Left lung (tissue), 10 donors: ENCODE data around the gene YWHAQ. TPM values are rescaled to one million over a fixed set of nuclear protein-coding genes. Genes with fewer than 3 reads are reported as not detected.

Experiments used
- ATAC-seq: fragments of 200-7000 bp; cut with Tn5 transposase; one replicate; pipeline ENCODE4 v1.9.1; 2020; ENCODE audit warnings: moderate library complexity
- DNase-seq, 4 donors: peaks; one replicate each; pipeline ENCODE4 v3.0.0-alpha.2; 2013 to 2020
- H3K27ac ChIP-seq, 2 donors: fragments of 200-600 bp; sonication (generic) in 1 of 2; one replicate each; pipeline versions ENCODE4 v1.5.0 to v1.8.0; 2020 to 2021
- H3K27me3 ChIP-seq, 2 donors: fragments of 200-600 bp; sonication (generic) in 1 of 2; one replicate each; pipeline versions ENCODE4 v1.5.0 to v1.8.0; 2020 to 2021
- H3K36me3 ChIP-seq, 2 donors: fragments of 200-600 bp; sonication (generic) in 1 of 2; one replicate each; pipeline versions ENCODE4 v1.5.0 to v1.8.0; 2020 to 2021
- H3K4me1 ChIP-seq, 2 donors: fragments of 200-600 bp; one replicate each; pipeline ENCODE4 v1.8.0; 2021
- H3K4me3 ChIP-seq, 2 donors: fragments of 200-600 bp; sonication (generic) in 1 of 2; one replicate each; pipeline versions ENCODE4 v1.5.0 to v1.8.0; 2020 to 2021; ENCODE audit warnings: mild to moderate bottlenecking in 1 of 2
- H3K9me3 ChIP-seq, 2 donors: fragments of 200-600 bp; sonication (generic) in 1 of 2; one replicate each; pipeline versions ENCODE4 v1.5.0 to v1.8.0; 2020 to 2021
- intact Hi-C, 2 donors: fragments of 100-400 bp; cut with DNase I; formaldehyde crosslinking; loops; one replicate each; pipeline versions ENCODE4 v1.11.2 to v1.14.2; 2022
- polyA plus RNA-seq, 6 donors: library from polyadenylated mRNA; unstranded; fragments of 120-200 nt; gene quantifications; one replicate each; pipeline ENCODE4 v1.2.1, GENCODE V29; 2013; ENCODE audit not compliant: insufficient read length in 6 of 6
- total RNA-seq, 2 donors: library from RNA; stranded (reverse); fragmentation: NEBNext Ultra II Directional; extraction: Animal tissue kit (Norgen Biotek cat#: 25700); gene quantifications; one replicate each; pipeline ENCODE4 v1.2.1, GENCODE V29; 2021
- TF ChIP-seq, protein P1 (sequence below), 2 donors: fragments of 200-600 bp; sonication (generic) in 1 of 2; IDR thresholded peaks; one replicate each; pipeline versions ENCODE4 v1.5.0 to v1.8.0; 2021; ENCODE audit warnings: antibody characterized with exemption in 2 of 2
- donor health status: DM: no; HTN: yes; CAD: no.
- donor health status: DM: no; HTN: no; CAD: no.

Gene YWHAQ
- total and polyA plus RNA-seq, 8 donors, result 229 to 443 (median 384) TPM

DNA sequence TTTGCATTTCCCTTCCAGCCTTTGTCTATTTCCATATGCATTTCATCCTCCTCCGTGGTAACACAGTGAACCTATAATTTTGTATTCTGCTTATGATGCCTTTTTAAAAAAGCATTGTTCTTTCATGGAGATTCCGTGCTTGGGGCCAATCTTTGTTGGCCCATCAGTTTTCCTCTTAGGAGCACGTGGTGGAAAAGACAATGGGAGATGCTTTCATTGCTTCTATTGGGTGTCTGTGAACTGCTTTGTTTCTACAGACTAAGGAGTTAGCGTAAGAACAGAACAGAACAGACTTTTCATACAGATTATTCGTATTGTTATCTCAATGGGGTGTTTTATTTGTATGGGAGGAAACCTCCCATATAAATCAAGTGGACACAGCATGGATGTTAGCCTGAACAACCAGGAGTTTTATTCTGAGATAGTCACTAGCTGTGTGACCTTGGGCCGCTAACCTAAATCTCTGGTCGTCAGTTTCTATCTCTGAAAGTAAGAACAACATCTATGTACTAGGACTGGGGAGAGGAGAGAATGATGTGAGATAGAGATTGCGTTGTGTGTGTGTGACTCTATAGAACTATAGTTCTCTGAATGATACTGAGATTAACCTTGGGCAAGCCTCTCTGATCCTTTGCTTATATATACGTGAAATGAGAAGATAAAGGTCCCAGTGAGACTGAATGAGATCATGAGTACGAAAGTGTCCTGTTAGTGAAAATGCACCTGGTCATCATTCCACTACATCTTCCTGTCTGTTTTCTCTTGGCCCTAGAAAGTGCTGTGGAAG lies 22.9 kb upstream of the YWHAQ start:
- H3K27me3 ChIP-seq, result no peaks in the 10 kb centered on the region
- DNase-seq, result no peak
- H3K9me3 ChIP-seq, result no peaks in the 10 kb centered on the region
- TF ChIP-seq, protein P1, sequence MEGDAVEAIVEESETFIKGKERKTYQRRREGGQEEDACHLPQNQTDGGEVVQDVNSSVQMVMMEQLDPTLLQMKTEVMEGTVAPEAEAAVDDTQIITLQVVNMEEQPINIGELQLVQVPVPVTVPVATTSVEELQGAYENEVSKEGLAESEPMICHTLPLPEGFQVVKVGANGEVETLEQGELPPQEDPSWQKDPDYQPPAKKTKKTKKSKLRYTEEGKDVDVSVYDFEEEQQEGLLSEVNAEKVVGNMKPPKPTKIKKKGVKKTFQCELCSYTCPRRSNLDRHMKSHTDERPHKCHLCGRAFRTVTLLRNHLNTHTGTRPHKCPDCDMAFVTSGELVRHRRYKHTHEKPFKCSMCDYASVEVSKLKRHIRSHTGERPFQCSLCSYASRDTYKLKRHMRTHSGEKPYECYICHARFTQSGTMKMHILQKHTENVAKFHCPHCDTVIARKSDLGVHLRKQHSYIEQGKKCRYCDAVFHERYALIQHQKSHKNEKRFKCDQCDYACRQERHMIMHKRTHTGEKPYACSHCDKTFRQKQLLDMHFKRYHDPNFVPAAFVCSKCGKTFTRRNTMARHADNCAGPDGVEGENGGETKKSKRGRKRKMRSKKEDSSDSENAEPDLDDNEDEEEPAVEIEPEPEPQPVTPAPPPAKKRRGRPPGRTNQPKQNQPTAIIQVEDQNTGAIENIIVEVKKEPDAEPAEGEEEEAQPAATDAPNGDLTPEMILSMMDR (IDR thresholded peaks at IDR 0.05), result no peak
- no peak for ATAC-seq
- intact Hi-C loops, result no loop called here
- no peaks in the 10 kb centered on the region for H3K36me3 ChIP-seq
- H3K4me1 ChIP-seq, result no peaks in the 10 kb centered on the region
- no peak overlapping the region for H3K4me3 ChIP-seq
- H3K27ac ChIP-seq, result no peak overlapping the region

DNA sequence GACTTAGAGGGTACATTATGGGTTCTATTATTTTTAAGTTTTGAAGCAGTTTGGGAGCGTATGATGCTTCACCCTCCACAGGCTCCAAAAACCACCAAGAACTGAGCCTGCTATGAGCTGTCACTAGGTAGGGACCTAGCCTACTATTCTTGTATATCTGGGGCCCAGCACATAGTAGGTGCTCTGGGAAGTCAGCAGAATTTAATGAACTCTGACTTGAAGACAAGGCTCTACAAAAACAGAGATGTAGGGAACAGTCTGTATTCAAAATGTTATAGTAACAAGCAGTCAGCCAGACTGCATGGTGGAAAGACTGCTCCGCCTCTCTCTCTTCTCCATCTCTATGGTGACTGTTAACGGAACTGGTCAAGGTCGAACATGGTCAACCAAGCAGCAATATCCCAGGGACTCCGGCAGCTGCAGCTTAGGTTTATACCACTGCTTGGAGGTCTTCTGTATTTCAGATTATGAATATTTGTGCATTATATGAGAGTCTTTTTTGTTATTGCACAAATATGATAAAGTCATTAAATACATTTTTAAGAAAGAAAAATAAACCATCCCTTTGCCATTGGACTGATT lies 22.2 kb upstream of the YWHAQ start:
- Histone ChIP-seq H3K27me3 (no peaks in the 10 kb centered on the region), H3K36me3 (no peaks in the 10 kb centered on the region), H3K4me3 (no peak overlapping the region), H3K4me1 (no peaks in the 10 kb centered on the region), H3K9me3 (no peaks in the 10 kb centered on the region), H3K27ac (no peak overlapping the region)
- DNase-seq (no peak), ATAC-seq (no peak)
- TF ChIP-seq, protein P1 (IDR thresholded peaks at IDR 0.05), result no peak
- intact Hi-C loops, result no loop called here

DNA sequence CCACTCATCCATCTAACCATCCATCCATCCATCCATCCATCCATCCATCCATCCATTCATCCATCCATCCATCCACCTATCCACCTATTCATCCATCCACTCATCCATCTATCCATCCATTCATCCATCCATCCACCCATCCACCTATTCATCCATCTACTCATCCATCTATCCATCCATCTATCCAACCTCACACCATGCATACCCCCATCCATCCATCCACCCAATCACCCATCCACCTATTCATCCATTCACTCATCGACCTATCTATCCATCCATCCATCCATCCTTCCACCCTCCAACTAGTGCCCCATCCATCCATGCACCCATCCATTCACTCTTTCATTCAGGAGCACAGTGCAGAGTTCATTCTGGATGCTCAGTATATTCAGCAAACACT lies 21.5 kb upstream of the YWHAQ start:
- H3K9me3 ChIP-seq, result no peaks in the 10 kb centered on the region
- intact Hi-C loops, result no loop called here
- no peaks in the 10 kb centered on the region for H3K4me1 ChIP-seq
- TF ChIP-seq, protein P1 (IDR thresholded peaks at IDR 0.05), result no peak
- H3K27me3 ChIP-seq, result no peaks in the 10 kb centered on the region
- H3K36me3 ChIP-seq, result no peaks in the 10 kb centered on the region
- no peak overlapping the region for H3K4me3 ChIP-seq
- no peak for ATAC-seq
- H3K27ac ChIP-seq, result no peak overlapping the region
- DNase-seq, result no peak

DNA sequence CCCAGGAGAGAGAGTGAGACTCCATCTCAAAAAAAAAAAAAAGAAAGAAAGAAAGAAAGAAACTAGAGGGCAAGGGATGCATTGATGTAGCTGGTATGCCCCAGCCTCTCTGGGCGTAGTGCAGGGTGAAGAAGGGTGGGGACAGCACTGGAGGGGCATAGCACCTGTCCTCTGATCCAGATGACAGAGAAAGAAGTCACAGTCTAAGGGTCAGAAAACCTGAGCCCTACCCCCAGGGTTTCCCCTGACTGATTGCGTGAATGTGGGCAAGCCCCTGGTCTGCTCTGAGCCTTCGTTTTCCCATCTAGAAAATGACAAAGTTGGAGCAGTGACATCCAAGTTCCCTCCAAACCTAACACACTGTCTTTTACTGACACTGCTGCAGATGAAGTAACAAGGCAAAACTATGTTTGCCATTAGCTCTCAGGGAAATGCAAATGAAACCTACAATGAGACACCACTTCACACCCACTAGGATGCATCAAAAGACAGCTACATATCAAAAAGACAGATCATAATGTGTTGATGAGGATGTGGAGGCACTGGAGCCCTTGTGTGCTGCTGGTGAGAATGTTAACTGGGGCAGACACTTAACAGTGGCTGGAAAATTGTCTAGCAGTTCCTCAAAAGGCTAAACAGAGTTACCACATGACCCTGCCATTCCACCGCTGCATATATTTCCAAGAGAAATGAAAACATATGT lies 19.5 kb upstream of the YWHAQ start:
- Histone ChIP-seq H3K4me1 (no peaks in the 10 kb centered on the region), H3K36me3 (no peaks in the 10 kb centered on the region), H3K27me3 (no peaks in the 10 kb centered on the region), H3K4me3 (no peak overlapping the region), H3K9me3 (no peaks in the 10 kb centered on the region), H3K27ac (no peak overlapping the region)
- intact Hi-C loops, result no loop called here
- ATAC-seq (no peak), DNase-seq (no peak)
- TF ChIP-seq, protein P1 (IDR thresholded peaks at IDR 0.05), result no peak

DNA sequence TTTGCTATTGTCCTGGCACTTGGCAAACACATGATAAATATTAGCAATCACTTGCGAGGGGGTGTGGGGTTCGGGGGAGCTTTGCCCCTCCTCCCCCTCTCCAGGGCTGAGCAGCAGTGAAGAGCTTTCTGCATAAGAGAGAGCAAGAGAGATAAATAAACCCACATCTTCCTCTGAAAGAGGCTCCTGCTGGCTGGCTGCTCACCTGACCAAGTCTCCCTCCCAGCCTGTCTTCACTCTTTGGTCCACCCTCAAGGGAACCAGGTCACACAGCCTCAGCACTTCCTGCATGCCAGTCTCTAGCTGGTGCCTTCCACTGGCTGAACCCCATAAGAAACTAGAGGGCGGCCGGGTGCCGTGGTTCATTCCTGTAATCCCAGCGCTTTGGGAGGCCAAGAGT lies 18.5 kb upstream of the YWHAQ start:
- ATAC-seq (peak; percentile 13), DNase-seq (no peak)
- Histone ChIP-seq H3K36me3 (no peaks in the 10 kb centered on the region), H3K9me3 (no peaks in the 10 kb centered on the region), H3K27ac (no peak overlapping the region), H3K4me3 (no peak overlapping the region), H3K27me3 (no peaks in the 10 kb centered on the region), H3K4me1 (no peaks in the 10 kb centered on the region)
- intact Hi-C loops, result no loop called here
- TF ChIP-seq, protein P1 (IDR thresholded peaks at IDR 0.05), result no peak
